Endothelial cell (in vitro differentiated cells): Measurements from ENCODE around the gene TUFT1. TPM values are rescaled to one million over a fixed set of nuclear protein-coding genes. Genes with fewer than 3 reads are reported as not detected.

ENCODE experiments used
- DNase-seq: peaks from one replicate; pipeline ENCODE4 v3.0.0; 2021; ENCODE audit warnings: low spot score
- H3K27ac Mint-ChIP-seq: one replicate; pipeline ENCODE4 v1.8.0; 2021; ENCODE audit warnings: mixed read lengths, inconsistent platforms; ENCODE audit not compliant: unreplicated experiment
- H3K27me3 Mint-ChIP-seq: one replicate; pipeline ENCODE4 v1.8.0; 2021; ENCODE audit warnings: mild to moderate bottlenecking, moderate library complexity, mixed read lengths, inconsistent platforms; ENCODE audit not compliant: unreplicated experiment
- H3K36me3 Mint-ChIP-seq: one replicate; pipeline ENCODE4 v1.8.0; 2021; ENCODE audit warnings: mild to moderate bottlenecking, low read depth, mixed read lengths, inconsistent platforms; ENCODE audit not compliant: unreplicated experiment
- H3K4me1 Mint-ChIP-seq: one replicate; pipeline ENCODE4 v1.8.0; 2021; ENCODE audit warnings: mild to moderate bottlenecking, mixed read lengths, inconsistent platforms; ENCODE audit not compliant: unreplicated experiment
- H3K4me3 Mint-ChIP-seq: one replicate; pipeline ENCODE4 v1.8.0; 2021; ENCODE audit warnings: mild to moderate bottlenecking, mixed read lengths, inconsistent platforms; ENCODE audit not compliant: unreplicated experiment
- H3K9me3 Mint-ChIP-seq: one replicate; pipeline ENCODE4 v1.8.0; 2021; ENCODE audit warnings: mixed read lengths, inconsistent platforms; ENCODE audit not compliant: unreplicated experiment
- CTCF ChIP-seq: fragments of 200-600 bp; sonication (generic); IDR thresholded peaks from one replicate; pipeline ENCODE4 v1.5.0; 2021; ENCODE audit warnings: antibody characterized with exemption; ENCODE audit not compliant: unreplicated experiment
- total RNA-seq: library from RNA; stranded (reverse); fragmentation: NEBNext Ultra II Directional; extraction: Animal tissue kit (Norgen Biotek cat#: 25700); gene quantifications from one replicate; pipeline ENCODE4 v1.2.1, GENCODE V29; 2021; ENCODE audit not compliant: unreplicated experiment

Gene TUFT1
- total RNA-seq, 1 donor from 2014 or later, result 11.2 TPM

- TF ChIP-seq CTCF, result no peak
- DNase-seq, result no peak
- Mint-ChIP-seq H3K27me3 (no peaks in the 10 kb centered on the region), H3K9me3 (no peaks in the 10 kb centered on the region), H3K4me3 (no peak overlapping the region), H3K27ac (no peak overlapping the region), H3K4me1 (no peaks in the 10 kb centered on the region), H3K36me3 (peaks cover 4% of the 10 kb centered on the region)
Measured at GRCh38 chr1:151619489-151620093, 79.5 kb downstream of the TUFT1 start.

- peaks cover 3% of the 10 kb centered on the region for H3K36me3 Mint-ChIP-seq
- no peak for DNase-seq
- no peak overlapping the region for H3K27ac Mint-ChIP-seq
- H3K27me3 Mint-ChIP-seq, result no peaks in the 10 kb centered on the region
- H3K9me3 Mint-ChIP-seq, result no peaks in the 10 kb centered on the region
- no peak for TF ChIP-seq CTCF
- no peaks in the 10 kb centered on the region for H3K4me1 Mint-ChIP-seq
- no peak overlapping the region for H3K4me3 Mint-ChIP-seq
Measured at GRCh38 chr1:151620286-151620685, 80.2 kb downstream of the TUFT1 start.

- no peak overlapping the region for H3K4me3 Mint-ChIP-seq
- H3K4me1 Mint-ChIP-seq, result no peaks in the 10 kb centered on the region
- H3K36me3 Mint-ChIP-seq, result no peaks in the 10 kb centered on the region
- no peaks in the 10 kb centered on the region for H3K9me3 Mint-ChIP-seq
- no peaks in the 10 kb centered on the region for H3K27me3 Mint-ChIP-seq
- TF ChIP-seq CTCF, result no peak
- H3K27ac Mint-ChIP-seq, result no peak overlapping the region
- no peak for DNase-seq
Measured at GRCh38 chr1:151621351-151621750, 81.2 kb downstream of the TUFT1 start.

GRCh38 chr1:151624783-151625182, 84.7 kb downstream of the TUFT1 start:
- H3K4me1 Mint-ChIP-seq, result no peaks in the 10 kb centered on the region
- no peaks in the 10 kb centered on the region for H3K36me3 Mint-ChIP-seq
- no peak overlapping the region for H3K4me3 Mint-ChIP-seq
- H3K9me3 Mint-ChIP-seq, result no peaks in the 10 kb centered on the region
- no peaks in the 10 kb centered on the region for H3K27me3 Mint-ChIP-seq
- H3K27ac Mint-ChIP-seq, result no peak overlapping the region
- no peak for TF ChIP-seq CTCF
- no peak for DNase-seq

GRCh38 chr1:151626740-151627334, 86.7 kb downstream of the TUFT1 start:
- Mint-ChIP-seq H3K36me3 (no peaks in the 10 kb centered on the region), H3K27me3 (no peaks in the 10 kb centered on the region), H3K4me3 (no peak overlapping the region), H3K4me1 (no peaks in the 10 kb centered on the region), H3K9me3 (no peaks in the 10 kb centered on the region), H3K27ac (no peak overlapping the region)
- no peak for TF ChIP-seq CTCF
- no peak for DNase-seq
